K562 (cell line): ENCODE data around the gene HRH3. TPM values are rescaled to one million over a fixed set of nuclear protein-coding genes. Genes with fewer than 3 reads are reported as not detected.

Source experiments
- ATAC-seq: fragments of 200-7000 bp; cut with Tn5 transposase; 3 replicates; pipeline ENCODE4 v1.9.1; 2020; ENCODE audit warnings: moderate library complexity
- BruUV-seq: library from RNA; stranded (reverse); fragments of 400-500 nt; replicated peaks from 2 replicates; lab custom pipeline; 2021; lab: Mats Ljungman, UMichigan
- CTCF ChIA-PET: fragments of 300-600 bp; formaldehyde crosslinking; extraction: SDS; loops from one replicate; lab custom pipeline; 2021; ENCODE audit warnings: low intra/inter-chr PET ratio; lab: Yijun Ruan, JAX
- POLR2A ChIA-PET: fragments of 300-600, 350-650 bp; sonication (Branson Sonifier 250); formaldehyde crosslinking; extraction: SDS; loops from one replicate; lab custom pipeline; 2021; ENCODE audit warnings: antibody characterized with exemption, inconsistent platforms; lab: Yijun Ruan, JAX
- DNase-seq, 4 experiments: peaks; one replicate each; pipeline versions ENCODE4 v3.0.0 to v3.0.0-alpha.2; 2011 to 2018; ENCODE audit warnings: low spot score in 3 of 4, mixed read lengths in 3 of 4; ENCODE audit errors: extremely low read depth in 1 of 4
- FAIRE-seq: peaks from 2 replicates; lab custom pipeline; 2011; peaks lifted over from hg19 to GRCh38; lab: Jason Lieb, UNC
- H2AFZ ChIP-seq: 2 replicates; pipeline ENCODE4 v1.6.0; 2011; ENCODE audit warnings: low read depth, low read length, control low read depth, inconsistent platforms
- H3K27ac ChIP-seq: fragments of 200-600 bp; 3 replicates; pipeline ENCODE4 v1.8.0; 2011; ENCODE audit warnings: low read depth, mild to moderate bottlenecking, control low read depth, inconsistent platforms, low read length, moderate library complexity, mixed read lengths; ENCODE audit errors: extremely low read depth
- H3K27me3 ChIP-seq, 2 experiments: fragments of 300-600 bp in 1 of 2; 2 replicates in 1 of 2; 3 replicates in 1 of 2; pipeline versions ENCODE4 v1.6.0 to v1.8.0; 2011; ENCODE audit warnings: inconsistent platforms in 2 of 2, low read length in 2 of 2, mild to moderate bottlenecking in 1 of 2, mixed read lengths in 1 of 2, moderate library complexity in 1 of 2; ENCODE audit not compliant: control insufficient read depth in 2 of 2, insufficient read depth in 2 of 2
- H3K36me3 ChIP-seq: fragments of 300-600 bp; 3 replicates; pipeline ENCODE4 v1.8.0; 2011; ENCODE audit warnings: mild to moderate bottlenecking, low read length, inconsistent platforms; ENCODE audit not compliant: control insufficient read depth, insufficient read depth
- H3K4me1 ChIP-seq, 2 experiments: fragments of 200-600 bp in 1 of 2; replicated peaks in 1 of 2; 2 replicates in 1 of 2; 3 replicates in 1 of 2; pipeline versions ENCODE4 v1.5.1 to v1.8.0; 2011; ENCODE audit warnings: inconsistent platforms in 2 of 2, low read length in 2 of 2, mild to moderate bottlenecking in 1 of 2, mixed read lengths in 1 of 2, moderate library complexity in 1 of 2; ENCODE audit not compliant: control insufficient read depth in 2 of 2, insufficient read depth in 2 of 2
- H3K4me2 ChIP-seq: 2 replicates; pipeline ENCODE4 v1.6.1; 2011; ENCODE audit warnings: low read length, control low read depth, inconsistent platforms, mixed read lengths; ENCODE audit not compliant: insufficient read depth
- H3K4me3 ChIP-seq: fragments of 200-600 bp; sonication (generic), shearing (Covaris generic); 2 replicates; pipeline ENCODE4 v1.5.1; 2016; ENCODE audit warnings: control low read depth, inconsistent platforms
- H3K79me2 ChIP-seq: fragments of 200-600 bp; 3 replicates; pipeline ENCODE4 v1.8.0; 2011; ENCODE audit warnings: low read length, inconsistent platforms; ENCODE audit not compliant: control insufficient read depth, insufficient read depth
- H3K9ac ChIP-seq, 2 experiments: 2 replicates each; pipeline versions ENCODE4 v1.6.0 to v1.6.1; 2011; ENCODE audit warnings: low read depth in 2 of 2, low read length in 2 of 2, control low read depth in 1 of 2, inconsistent platforms in 1 of 2, mild to moderate bottlenecking in 1 of 2, mixed read lengths in 1 of 2; ENCODE audit not compliant: insufficient read depth in 1 of 2
- H3K9me1 ChIP-seq: one replicate; pipeline ENCODE4 v1.6.0; 2011; ENCODE audit warnings: inconsistent platforms, mild to moderate bottlenecking, low read length, moderate library complexity; ENCODE audit not compliant: control insufficient read depth, insufficient read depth
- H3K9me3 ChIP-seq: replicated peaks from 2 replicates; pipeline ENCODE4 v1.5.1; 2011; ENCODE audit warnings: low read depth, low read length, inconsistent platforms; ENCODE audit not compliant: control insufficient read depth, insufficient read depth
- H4K20me1 ChIP-seq: replicated peaks from 2 replicates; pipeline ENCODE4 v1.6.1; 2011; ENCODE audit warnings: low read length, inconsistent platforms, mixed read lengths; ENCODE audit not compliant: control insufficient read depth, insufficient read depth
- BCOR ChIP-seq: fragments of 450-650 bp; IDR thresholded peaks from 2 replicates; pipeline ENCODE4 v1.6.1; 2016
- CBX1 ChIP-seq: sonication (generic); IDR thresholded peaks from 2 replicates; pipeline ENCODE4 v1.6.1; 2016; ENCODE audit warnings: antibody characterized with exemption, low read depth, mild to moderate bottlenecking
- COPS2 ChIP-seq: fragments of 450-650 bp; conservative IDR thresholded peaks from 2 replicates; pipeline ENCODE4 v1.6.1; 2016; ENCODE audit warnings: mild to moderate bottlenecking, moderate library complexity
- CSDE1 ChIP-seq, 2 experiments: fragments of 450-650 bp; IDR thresholded peaks; 2 replicates each; pipeline ENCODE4 v1.6.1; 2016; ENCODE audit warnings: mild to moderate bottlenecking in 1 of 2
- HDAC2 ChIP-seq: fragments of 450-650 bp; IDR thresholded peaks from 2 replicates; pipeline ENCODE4 v1.6.1; 2016; ENCODE audit warnings: mild to moderate bottlenecking
- KDM1A ChIP-seq, 2 experiments: fragments of 450-650 bp; IDR thresholded peaks; 2 replicates each; pipeline ENCODE4 v1.6.1; 2016; ENCODE audit warnings: mild to moderate bottlenecking in 2 of 2
- NFIC ChIP-seq: fragments of 450-650 bp; IDR thresholded peaks from 2 replicates; pipeline ENCODE4 v1.6.1; 2017; ENCODE audit warnings: mild to moderate bottlenecking, inconsistent platforms
- RBM25 ChIP-seq: fragments of 200-400 bp; formaldehyde crosslinking; IDR thresholded peaks from 2 replicates; pipeline ENCODE4 v1.6.1; 2018; ENCODE audit warnings: low read length, low read depth, moderate library complexity; ENCODE audit not compliant: severe bottlenecking
- SPI1 ChIP-seq: IDR thresholded peaks from 2 replicates; pipeline ENCODE4 v1.6.1; 2011; ENCODE audit warnings: low read depth, low read length, control low read depth, borderline replicate concordance
- WGBS: fragments of 100-300 bp; shearing (Covaris generic); methylation state at CpG from one replicate; pipeline ENCODE4 v1.1.6; 2016; ENCODE audit warnings: low coverage, mixed read lengths; ENCODE audit not compliant: insufficient coverage; ENCODE audit errors: missing lambda C conversion rate; 5-methylcytosine and 5-hydroxymethylcytosine counted together
- in situ Hi-C: fragments of 300-500 bp; cut with MboI; formaldehyde crosslinking; loops from 4 replicates; pipeline ENCODE4 v1.15.0; 2018; ENCODE audit warnings: inconsistent platforms, mixed read lengths
- intact Hi-C: fragments of 100-400 bp; cut with micrococcal nuclease; formaldehyde crosslinking; loops from 2 replicates; pipeline ENCODE4 v1.14.2; 2022
- polyA plus RNA-seq, 8 experiments: library from polyadenylated mRNA; depleted of rRNA in 4 of 8; stranded (reverse) in 5 of 8; unstranded in 3 of 8; fragments of >200 nt; fragmentation: Nextera tagmentation in 2 of 8; fragmentation: Illumina TruSeq in 1 of 8; extraction: Ambion mirVana in 2 of 8; extraction: Trizol in 1 of 8; gene quantifications; 2 replicates each; pipeline versions ENCODE4 v1.2.1 to v1.2.3, GENCODE V29; 2011 to 2014; ENCODE audit warnings: inconsistent platforms in 1 of 8, missing spikeins in 1 of 8
- total RNA-seq, 7 experiments: library from RNA; depleted of rRNA in 6 of 7; stranded (reverse); fragments of >200 nt in 6 of 7; fragmentation: Illumina TruSeq in 2 of 7; extraction: Trizol in 2 of 7; gene quantifications; 2 replicates each; pipeline versions ENCODE4 v1.2.1 to v1.2.3, GENCODE V29; 2011 to 2021; ENCODE audit warnings: low replicate concordance in 1 of 7

HRH3 gene
- total and polyA plus RNA-seq, 9 of the 15 experiments (the other 6 are each of a cell fraction or from before 2014, with no cell fraction given): not detected

DNA sequence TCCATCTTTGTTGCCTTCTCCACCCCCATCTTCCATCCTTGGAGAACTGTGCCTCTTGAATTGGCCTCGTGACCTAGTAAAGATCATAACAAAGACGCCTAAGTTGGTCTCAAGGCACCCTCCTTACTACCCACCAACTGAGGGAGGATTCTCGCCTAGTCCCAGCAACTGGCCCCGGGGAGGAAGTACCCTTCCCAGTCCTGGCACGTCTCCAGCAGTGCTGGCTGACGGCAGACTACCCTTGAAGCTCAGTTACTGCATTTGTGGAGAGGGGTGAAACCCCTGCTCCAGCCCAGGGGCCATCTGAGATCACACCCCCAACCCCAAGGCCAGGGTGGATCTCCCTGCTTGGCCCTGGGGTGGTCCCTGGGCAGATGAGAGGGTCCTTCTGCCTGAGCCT, 16.1 kb upstream of the HRH3 start:
- Histone ChIP-seq H3K27ac (no peak overlapping the region), H3K9me3 (0 out of 2 replicates have a peak, but pooled peaks cover 1% of the 10 kb centered on the region), H4K20me1 (peaks cover 11% of the 10 kb centered on the region), H3K36me3 (peaks cover 7% of the 10 kb centered on the region; the same call in 2 of the 3 replicates), H2AFZ (no peak overlapping the region), H3K4me2 (no peak overlapping the region), H3K79me2 (peaks cover 21% of the 10 kb centered on the region), H3K9ac (no peak overlapping the region), H3K4me3 (no peak overlapping the region), H3K4me1 (peaks cover 12 to 55% of the 10 kb centered on the region in 2 experiments; a peak in 4 of 5 replicates), H3K9me1 (peaks cover 11% of the 10 kb centered on the region), H3K27me3 (no peaks in the 10 kb centered on the region)
- intact Hi-C loops: no loop called here
- ChIA-PET CTCF (no interaction called here), POLR2A (interaction anchor here (1.2 to 1.5 kb wide), 2 partner anchors 11 to 20 kb away, joined by 3 to 4 read pairs; no protein-coding TSS in a partner anchor)
- 14% methylated on average over 5 of the region's 6 CpGs for WGBS
- no TSS peak for BruUV-seq
- no peak for DNase-seq
- in situ Hi-C loops: no loop called here
- no peak for FAIRE-seq
- TF ChIP-seq SPI1 (0 out of 2 replicates have a peak, but pooled peaks have one; percentile 15), COPS2 (no peak), NFIC (peak; percentile 45; the same call in 1 of the 2 replicates)
- no peak for ATAC-seq

DNA sequence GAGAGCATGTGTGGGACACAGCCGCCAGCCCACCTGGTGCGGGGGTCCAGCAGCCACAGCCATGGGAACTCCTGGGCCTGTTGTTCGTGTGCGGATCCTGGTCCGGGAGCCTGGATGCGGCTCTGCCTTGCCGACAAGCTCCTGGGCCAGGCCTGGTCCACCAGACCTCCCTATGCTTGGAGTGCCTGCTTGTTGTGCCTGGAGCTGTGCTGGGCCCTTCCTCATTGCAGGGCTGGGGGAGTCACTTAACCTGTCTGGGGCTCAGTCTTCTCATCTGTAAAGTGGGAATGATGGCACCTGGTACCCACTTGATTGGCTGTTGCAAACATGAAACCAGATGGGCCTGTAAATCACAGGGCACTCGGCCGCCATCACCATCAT, 15.7 kb upstream of the HRH3 start:
- intact Hi-C loops: no loop called here
- in situ Hi-C loops: no loop called here
- BruUV-seq: no TSS peak
- Histone ChIP-seq H2AFZ (no peak overlapping the region), H3K27me3 (no peaks in the 10 kb centered on the region), H3K9ac (peak overlapping the region in 1 of 2 experiments; percentile 49; a peak in 1 of 4 replicates), H3K9me3 (0 out of 2 replicates have a peak, but pooled peaks cover 1% of the 10 kb centered on the region), H3K4me3 (no peak overlapping the region), H4K20me1 (peaks cover 11% of the 10 kb centered on the region), H3K79me2 (peaks cover 19% of the 10 kb centered on the region), H3K4me1 (peaks cover 12 to 53% of the 10 kb centered on the region in 2 experiments; a peak in 4 of 5 replicates), H3K27ac (no peak overlapping the region), H3K9me1 (peaks cover 11% of the 10 kb centered on the region), H3K4me2 (no peak overlapping the region), H3K36me3 (peaks cover 6% of the 10 kb centered on the region; the same call in 2 of the 3 replicates)
- POLR2A ChIA-PET: interaction anchor here (1.2 to 1.5 kb wide), 3 partner anchors 10 to 20 kb away, joined by 3 to 4 read pairs (median 3); no protein-coding TSS in a partner anchor
- ATAC-seq: no peak
- FAIRE-seq: no peak
- CTCF ChIA-PET: no interaction called here
- DNase-seq: no peak
- WGBS: 34% methylated on average over 8 of the region's 9 CpGs
- peak; percentile 36 for TF ChIP-seq RBM25
- TF ChIP-seq KDM1A (IDR thresholded peaks at IDR 0.05): peak; percentile 43 to 54
- peak; percentile 18; the same call in 1 of the 2 replicates for TF ChIP-seq HDAC2
- TF ChIP-seq CSDE1 (IDR thresholded peaks at IDR 0.05): no peak
- 0 out of 2 replicates have a peak, but pooled peaks have one; percentile 20 for TF ChIP-seq CBX1
- TF ChIP-seq BCOR: peak; percentile 76
